GM21825 (cell line): ENCODE results near the gene USP2.
"Not testable (repeated sequence)": the region's sequence is repeated elsewhere in the genome, so short reads cannot be mapped to it uniquely, and the experiment has no call there.

Experiments used
- ATAC-seq: cut with Tn5 transposase; IDR thresholded peaks from one replicate; pipeline ENCODE4 v1.9.1; 2021; ENCODE audit warnings: mild to moderate bottlenecking, moderate library complexity; ENCODE audit not compliant: unreplicated experiment

USP2 gene

GRCh38 chr11:119414321-119414720 is 32.8 kb upstream of the USP2 start:
- ATAC-seq = no peak

GRCh38 chr11:119412072-119412471 is 30.6 kb upstream of the USP2 start:
- ATAC-seq = no peak

- ATAC-seq = no peak
Observed at GRCh38 chr11:119410501-119410900, 29.0 kb upstream of the USP2 start.

GRCh38 chr11:119409731-119410130 is 28.2 kb upstream of the USP2 start:
- no peak for ATAC-seq

- no peak for ATAC-seq
Observed at GRCh38 chr11:119406005-119406404, 24.5 kb upstream of the USP2 start.

DNA sequence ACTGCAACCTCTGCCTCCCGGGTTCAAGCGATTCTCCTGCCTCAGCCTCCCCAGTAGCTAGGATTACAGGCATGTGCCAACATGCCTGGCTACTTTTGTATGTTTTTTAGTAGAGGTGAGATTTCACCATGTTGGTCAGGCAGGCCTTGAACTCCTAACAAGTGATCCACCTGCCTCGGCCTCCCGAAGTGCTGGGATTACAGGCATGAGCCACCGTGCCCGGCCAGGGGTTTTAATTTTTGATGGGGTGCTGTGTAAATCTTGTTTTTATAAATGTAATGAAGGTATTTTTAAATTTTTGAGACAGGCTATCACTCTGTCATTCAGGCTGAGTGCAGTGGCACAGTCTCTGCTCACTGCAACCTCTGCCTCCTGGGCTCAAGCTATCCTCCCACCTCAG is 24.0 kb upstream of the USP2 start:
- ATAC-seq = not testable (repeated sequence)

DNA sequence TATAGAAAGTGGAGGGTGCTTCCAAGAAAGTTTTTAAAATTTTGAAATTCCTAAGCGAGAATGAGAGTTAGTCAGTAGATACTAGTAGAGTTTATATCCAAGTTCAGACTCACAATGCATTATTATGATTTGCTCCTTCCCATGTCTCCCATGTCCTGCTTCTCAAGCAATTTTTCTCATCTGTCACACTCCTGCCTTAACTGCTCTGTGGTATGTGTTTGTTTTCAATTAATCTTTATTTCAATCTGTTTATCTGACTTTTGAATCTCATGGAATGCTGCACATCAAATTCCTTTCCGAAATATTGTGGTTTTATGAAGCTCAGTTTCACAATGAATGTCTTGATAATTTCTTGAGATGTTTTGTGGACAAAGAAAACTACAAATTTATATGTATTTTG is 23.4 kb upstream of the USP2 start:
- ATAC-seq = no peak

DNA sequence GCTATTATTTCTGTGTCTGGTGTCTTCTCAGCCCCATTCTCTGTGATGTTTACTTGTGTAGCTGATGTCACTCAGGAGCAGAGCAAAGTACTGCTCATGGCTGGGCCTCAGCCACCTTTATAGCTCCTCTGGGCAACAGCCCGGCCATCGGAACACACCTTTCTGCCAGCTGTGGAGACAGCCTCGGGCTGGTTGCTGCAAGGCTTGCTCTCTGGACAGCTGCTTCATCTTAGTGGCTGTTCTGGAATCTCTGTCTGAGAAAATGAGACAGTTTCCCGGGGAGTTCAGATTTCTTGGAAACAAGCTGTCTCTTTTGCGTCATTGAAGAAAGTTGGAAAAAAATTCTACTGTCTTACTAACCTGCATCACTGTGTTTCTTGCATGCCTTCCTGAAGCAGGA is 21.5 kb upstream of the USP2 start:
- ATAC-seq = no peak

GRCh38 chr11:119402470-119402869 is 21.0 kb upstream of the USP2 start:
- no peak for ATAC-seq

GRCh38 chr11:119400860-119401259 is 19.4 kb upstream of the USP2 start:
- no peak for ATAC-seq

GRCh38 chr11:119397740-119398139 is 16.2 kb upstream of the USP2 start:
- no peak for ATAC-seq

DNA sequence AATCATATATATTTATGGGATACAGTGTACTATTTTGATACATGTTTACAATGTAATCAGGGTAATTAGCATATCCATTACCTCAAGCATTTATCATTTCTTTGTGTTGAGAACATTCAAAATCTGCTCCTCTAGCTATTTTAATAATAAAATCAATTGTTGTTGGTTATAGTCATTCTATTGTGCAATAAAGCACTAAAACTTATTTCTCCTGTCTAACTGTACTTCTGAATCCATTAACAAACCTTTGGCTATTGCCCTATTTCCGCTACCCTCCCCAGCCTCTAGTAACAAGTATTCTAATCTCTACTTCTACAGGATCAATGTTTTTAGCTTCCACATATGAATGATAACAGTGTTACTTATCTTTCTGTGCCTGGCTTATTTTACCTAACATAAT is 15.3 kb upstream of the USP2 start:
- ATAC-seq = no peak

GRCh38 chr11:119391275-119391674 is 9.8 kb upstream of the USP2 start:
- ATAC-seq = no peak

DNA sequence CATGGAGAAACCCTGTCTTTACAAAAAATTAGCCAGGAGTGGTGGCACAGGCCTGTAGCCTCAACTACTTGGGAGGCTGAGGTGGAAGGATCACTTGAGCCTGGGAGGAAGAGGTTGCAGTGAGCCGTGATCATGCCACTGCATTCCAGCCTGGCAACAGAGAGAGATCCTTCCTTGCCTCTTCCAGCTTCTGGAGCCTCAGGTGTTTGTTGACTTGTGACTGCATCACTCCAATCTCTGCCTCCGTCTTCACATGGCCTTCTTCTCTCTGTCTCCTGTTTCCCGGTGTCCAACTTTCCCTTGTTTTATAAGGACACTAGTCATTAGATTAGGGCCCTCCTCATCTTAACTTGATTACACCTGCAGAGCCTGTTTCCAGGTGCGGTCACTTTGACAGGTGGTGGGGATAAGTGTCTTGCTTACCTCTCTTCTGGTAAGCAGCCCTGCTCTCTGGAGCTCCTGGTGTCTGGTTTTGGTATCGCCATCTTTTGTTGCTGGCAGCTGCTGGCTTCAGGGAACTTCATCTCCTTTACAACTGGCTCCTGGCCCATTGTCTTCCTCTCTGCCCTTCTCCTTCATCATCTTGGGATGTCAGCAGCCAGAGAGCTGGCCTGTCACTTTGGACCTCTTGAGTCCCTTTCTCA is 8.2 kb upstream of the USP2 start:
- ATAC-seq = no peak

DNA sequence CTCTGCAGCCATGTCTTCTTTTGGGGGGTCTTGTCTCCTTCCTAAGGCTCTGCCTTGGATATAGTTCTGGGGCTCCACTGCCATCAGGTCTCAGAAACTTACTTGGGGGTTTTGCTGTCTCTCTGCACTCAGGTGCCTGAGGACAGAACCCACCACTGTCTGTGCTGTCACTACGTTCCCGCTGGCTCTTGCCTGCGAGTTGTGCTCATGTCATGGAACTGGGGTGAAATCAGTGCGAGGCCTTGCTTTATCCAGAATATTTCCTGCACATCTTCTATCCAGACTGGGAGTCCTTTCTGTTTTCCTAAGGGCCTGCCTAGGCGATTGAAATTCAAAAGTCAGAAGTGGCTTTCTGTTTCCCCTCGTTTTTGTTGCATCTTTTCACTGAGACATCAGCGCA is 6.6 kb upstream of the USP2 start:
- ATAC-seq = no peak

DNA sequence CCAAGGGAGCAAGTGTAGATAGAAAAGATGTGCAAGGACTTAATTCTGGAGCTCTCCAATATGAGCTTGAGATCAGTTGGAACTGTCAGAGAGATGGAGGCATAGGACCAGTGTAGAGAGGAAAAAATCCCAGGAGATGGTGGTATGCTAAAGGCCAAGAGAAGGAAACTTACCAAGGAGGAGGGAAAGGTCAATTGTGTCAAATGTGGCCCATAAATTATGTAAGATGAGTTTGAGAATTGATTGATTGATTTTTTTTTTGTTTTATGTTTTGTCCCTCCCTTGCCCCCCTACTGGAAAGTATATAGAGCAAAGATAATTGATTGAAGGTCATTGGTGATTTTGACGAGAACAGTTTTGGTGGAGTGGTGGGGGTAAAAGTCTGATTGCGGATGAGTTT is 2.8 kb upstream of the USP2 start:
- no peak for ATAC-seq

DNA sequence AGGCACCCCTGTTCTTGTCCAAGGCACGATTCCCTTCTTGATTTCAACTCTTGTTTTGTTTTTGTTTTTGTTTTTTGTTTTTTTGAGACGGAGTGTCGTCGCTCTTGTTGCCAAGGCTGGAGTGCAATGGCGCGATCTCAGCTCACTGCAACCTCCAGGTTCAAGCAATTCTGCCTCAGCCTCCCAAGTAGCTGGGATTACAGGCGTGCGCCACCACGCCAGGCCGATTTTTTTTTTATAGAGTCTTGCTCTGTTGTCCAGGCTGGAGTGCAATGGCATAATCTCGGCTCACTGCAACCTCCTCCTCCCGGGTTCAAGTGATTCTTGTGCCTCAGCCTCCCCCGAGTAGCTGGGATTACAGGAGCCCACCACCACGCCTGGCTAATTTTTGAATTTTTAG is 1.0 kb upstream of the USP2 start:
- not testable (repeated sequence) for ATAC-seq

GRCh38 chr11:119382101-119382500 is 611 bp upstream of the USP2 start:
- no peak for ATAC-seq

- ATAC-seq = no peak
Observed at GRCh38 chr11:119380827-119381180, 686 bp downstream of the USP2 start.

GRCh38 chr11:119380160-119380826 is 1.2 kb downstream of the USP2 start:
- ATAC-seq = no peak

DNA sequence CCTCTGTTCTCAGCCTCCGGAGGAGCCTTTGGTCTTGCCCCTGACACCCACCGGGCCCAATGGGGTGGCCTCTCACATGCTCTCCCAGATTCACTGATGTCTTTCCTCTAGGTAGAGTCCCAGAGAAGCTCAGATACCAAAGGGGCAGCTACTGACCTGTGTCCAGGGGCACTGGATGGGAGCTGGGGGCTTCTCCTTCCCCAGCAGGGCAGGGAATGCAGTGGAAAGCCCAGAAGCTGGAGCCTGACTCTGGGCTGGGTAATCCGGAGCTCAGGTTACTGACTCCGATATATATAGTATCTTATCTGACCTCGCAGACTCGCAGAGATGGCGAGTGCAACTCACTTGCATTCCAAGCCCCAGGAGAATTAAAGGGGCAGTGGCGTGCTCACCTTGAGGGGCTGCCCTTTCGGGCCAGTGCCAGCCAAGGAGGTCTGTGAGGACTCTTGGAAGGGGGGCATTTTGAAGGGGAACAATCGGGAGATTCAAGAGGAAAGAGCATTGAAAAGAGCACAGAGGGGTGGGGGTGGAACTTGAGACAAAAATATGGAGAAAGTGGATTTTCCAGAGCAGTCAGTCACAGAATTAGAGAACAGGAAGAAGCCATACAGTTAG is 2.5 kb downstream of the USP2 start:
- ATAC-seq = no peak

GRCh38 chr11:119377961-119378667 is 3.4 kb downstream of the USP2 start:
- ATAC-seq = no peak
